ENCODE results near the gene B4GALT1. TPM values are rescaled to one million over a fixed set of nuclear protein-coding genes. Genes with fewer than 3 reads are reported as not detected.
A peak's percentile ranks its signal among the peaks of the same experiment; 100 is the strongest.

The B4GALT1 gene
- total RNA-seq, 1 experiment from 2014 or later: 19.1 TPM

GRCh38 chr9:33211695-33212393 is 44.7 kb upstream of the B4GALT1 start:
- Mint-ChIP-seq H3K9me3 (peaks cover 8% of the 10 kb centered on the region), H3K27ac (peak overlapping the region; percentile 65), H3K4me1 (peaks cover 11% of the 10 kb centered on the region; the same call in 1 of the 2 replicates), H3K36me3 (no peaks in the 10 kb centered on the region), H3K27me3 (ENCODE audit: low read depth) (no peaks in the 10 kb centered on the region; the same call in 1 of the 2 replicates), H3K4me3 (no peak overlapping the region)
- ATAC-seq (peak; percentile 90), DNase-seq (ENCODE audit: low spot score) (peak; percentile 31)
- POLR2A ChIA-PET: interaction anchor here (1.2 kb wide), 1 partner anchor 187 kb away, joined by 3 read pairs; the partner anchor contains the start of gene DNAJA1
- CTCF ChIA-PET: interaction anchor here (0.9 to 1.9 kb wide), 4 partner anchors 9 to 21 kb away, joined by 3 to 6 read pairs (median 3); no protein-coding TSS in a partner anchor
- TF ChIP-seq NFE2L1 (CRISPR knock-in tag; IDR thresholded peaks at IDR 0.05) (no peak), ZNF423 (CRISPR knock-in tag; IDR thresholded peaks at IDR 0.05) (peak; percentile 20; the same call in 1 of the 2 replicates)

GRCh38 chr9:33210006-33210715 is 43.0 kb upstream of the B4GALT1 start:
- no peak for TF ChIP-seq PRDM15 (CRISPR knock-in tag; IDR thresholded peaks at IDR 0.05)
- TF ChIP-seq GTF2I (CRISPR knock-in tag; conservative IDR thresholded peaks at IDR 0.05): no peak
- TF ChIP-seq GABPB1 (CRISPR knock-in tag; IDR thresholded peaks at IDR 0.05): no peak
- TF ChIP-seq CDX4 (CRISPR knock-in tag; IDR thresholded peaks at IDR 0.05; ENCODE audit: borderline replicate concordance): no peak
- no peak for TF ChIP-seq IRF1 (CRISPR knock-in tag; IDR thresholded peaks at IDR 0.05)
- TF ChIP-seq ZBTB43 (CRISPR knock-in tag; IDR thresholded peaks at IDR 0.05): no peak
- no peak for TF ChIP-seq ETV6 (CRISPR knock-in tag; IDR thresholded peaks at IDR 0.05)
- TF ChIP-seq RELA (CRISPR knock-in tag; IDR thresholded peaks at IDR 0.05; ENCODE audit: borderline replicate concordance): no peak
- TF ChIP-seq E2F1 (CRISPR knock-in tag; IDR thresholded peaks at IDR 0.05): no peak
- no peak for TF ChIP-seq ZSCAN18 (CRISPR knock-in tag; IDR thresholded peaks at IDR 0.05)
- no peak for TF ChIP-seq ZNF425 (CRISPR knock-in tag; conservative IDR thresholded peaks at IDR 0.05)
- TF ChIP-seq CREM (CRISPR knock-in tag; IDR thresholded peaks at IDR 0.05): no peak
- no peak for TF ChIP-seq ZNF671 (CRISPR knock-in tag; IDR thresholded peaks at IDR 0.05)
- no peak overlapping the region for H3K4me3 Mint-ChIP-seq
- no peaks in the 10 kb centered on the region for H3K36me3 Mint-ChIP-seq
- peaks cover 5% of the 10 kb centered on the region for H3K27me3 Mint-ChIP-seq (ENCODE audit: low read depth)
- ATAC-seq (no peak), DNase-seq (ENCODE audit: low spot score) (no peak)
- ChIA-PET CTCF (interaction anchor here (0.6 to 1.2 kb wide), 5 partner anchors 9 to 89 kb away, joined by 3 to 4 read pairs (median 3); no protein-coding TSS in a partner anchor), POLR2A (no interaction called here)
- H3K4me1 Mint-ChIP-seq: peaks cover 11% of the 10 kb centered on the region; the same call in 1 of the 2 replicates
- peaks cover 10% of the 10 kb centered on the region for H3K9me3 Mint-ChIP-seq
- H3K27ac Mint-ChIP-seq: no peak overlapping the region

All from WTC11 (cell line).